Activated naive CD4-positive, alpha-beta T cell treated with anti-CD3 and anti-CD28 coated beads, Interleukin-2, amount 10 ng/mL, durations not matched to agents 7 days and 5 days (primary cell): ENCODE measurements around the gene CAPN9.
"Not testable (repeated sequence)": the region's sequence is repeated elsewhere in the genome, so short reads cannot be mapped to it uniquely, and the experiment has no call there.

ENCODE experiments used
- CTCF ChIA-PET: fragments of 350-600 bp; sonication (Branson Sonifier 250); formaldehyde crosslinking; loops from one replicate; lab custom pipeline; 2021; ENCODE audit warnings: antibody characterized with exemption; lab: Charles Lee
- DNase-seq: peaks from one replicate; pipeline ENCODE4 v3.0.0-alpha.2; 2020
- H3K27ac Mint-ChIP-seq: one replicate; pipeline ENCODE4 v1.8.0; 2021; ENCODE audit warnings: mild to moderate bottlenecking, moderate library complexity, mixed read lengths
- H3K27me3 Mint-ChIP-seq: one replicate; pipeline ENCODE4 v1.8.0; 2021; ENCODE audit warnings: mild to moderate bottlenecking, mixed read lengths
- H3K36me3 Mint-ChIP-seq: one replicate; pipeline ENCODE4 v1.8.0; 2021; ENCODE audit warnings: mixed read lengths
- H3K4me1 Mint-ChIP-seq: one replicate; pipeline ENCODE4 v1.8.0; 2021; ENCODE audit warnings: mixed read lengths
- H3K4me3 Mint-ChIP-seq: one replicate; pipeline ENCODE4 v1.8.0; 2021; ENCODE audit warnings: mild to moderate bottlenecking, moderate library complexity, mixed read lengths
- H3K9me3 Mint-ChIP-seq: one replicate; pipeline ENCODE4 v1.8.0; 2021; ENCODE audit warnings: mixed read lengths

CAPN9 gene

GRCh38 chr1:230747127-230747730 is at the start of gene CAPN9:
CAPN9 (plus strand) TSS chr1:230747388; CDS start chr1:230747497, 109 bp downstream.
- Mint-ChIP-seq H3K4me1 (no peaks in the 10 kb centered on the region), H3K36me3 (no peaks in the 10 kb centered on the region), H3K27me3 (peaks cover 7% of the 10 kb centered on the region), H3K4me3 (no peak within 1 kb of the TSS), H3K9me3 (no peaks in the 10 kb centered on the region), H3K27ac (no peak within 1 kb of the TSS)
- no peak for DNase-seq
- CTCF ChIA-PET = no interaction called here

DNA sequence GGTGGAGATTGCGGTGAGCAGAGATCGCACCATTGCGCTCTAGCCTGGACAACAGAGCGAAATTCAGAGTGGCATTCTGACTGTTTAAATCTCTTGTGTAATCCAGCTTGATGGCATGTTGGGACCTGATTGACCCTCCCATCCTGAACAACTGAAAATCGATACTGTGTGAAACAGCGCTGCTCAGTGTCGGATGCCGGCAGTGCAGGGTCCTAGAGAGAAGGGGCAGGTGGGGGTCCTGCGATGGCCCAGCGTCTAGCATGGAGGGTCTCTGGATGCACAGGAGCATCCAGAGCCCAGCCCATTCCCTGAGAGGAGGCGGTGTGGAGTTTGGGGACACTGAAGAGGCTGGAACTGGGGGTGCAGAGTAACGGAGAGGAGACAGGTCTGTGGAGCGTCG is 49.1 kb upstream of the CAPN9 start:
- Mint-ChIP-seq H3K4me3 (no peak overlapping the region), H3K27ac (no peak overlapping the region), H3K4me1 (peaks cover 2% of the 10 kb centered on the region), H3K36me3 (no peaks in the 10 kb centered on the region), H3K27me3 (peaks cover 5% of the 10 kb centered on the region), H3K9me3 (no peaks in the 10 kb centered on the region)
- no peak for DNase-seq
- CTCF ChIA-PET = no interaction called here

- H3K4me1 Mint-ChIP-seq, DNase-seq, CTCF ChIA-PET, H3K4me3 Mint-ChIP-seq, H3K27me3 Mint-ChIP-seq, H3K27ac Mint-ChIP-seq, H3K36me3 Mint-ChIP-seq, H3K9me3 Mint-ChIP-seq: not testable (repeated sequence)
Observed at GRCh38 chr1:230698964-230699363, 48.2 kb upstream of the CAPN9 start.

- DNase-seq = no peak
- H3K4me1 Mint-ChIP-seq = no peaks in the 10 kb centered on the region
- CTCF ChIA-PET = no interaction called here
- H3K9me3 Mint-ChIP-seq = no peaks in the 10 kb centered on the region
- no peaks in the 10 kb centered on the region for H3K36me3 Mint-ChIP-seq
- no peak overlapping the region for H3K27ac Mint-ChIP-seq
- H3K27me3 Mint-ChIP-seq = peaks cover 5% of the 10 kb centered on the region
- no peak overlapping the region for H3K4me3 Mint-ChIP-seq
Observed at GRCh38 chr1:230699716-230700115, 47.5 kb upstream of the CAPN9 start.

GRCh38 chr1:230700132-230700531 is 47.1 kb upstream of the CAPN9 start:
- Mint-ChIP-seq H3K27ac (no peak overlapping the region), H3K4me3 (no peak overlapping the region), H3K27me3 (peaks cover 5% of the 10 kb centered on the region), H3K36me3 (no peaks in the 10 kb centered on the region), H3K4me1 (no peaks in the 10 kb centered on the region), H3K9me3 (no peaks in the 10 kb centered on the region)
- CTCF ChIA-PET = no interaction called here
- DNase-seq = no peak

GRCh38 chr1:230701434-230701833 is 45.8 kb upstream of the CAPN9 start:
- no peak overlapping the region for H3K27ac Mint-ChIP-seq
- DNase-seq = no peak
- no peak overlapping the region for H3K4me3 Mint-ChIP-seq
- no peaks in the 10 kb centered on the region for H3K4me1 Mint-ChIP-seq
- no peaks in the 10 kb centered on the region for H3K9me3 Mint-ChIP-seq
- no peaks in the 10 kb centered on the region for H3K36me3 Mint-ChIP-seq
- CTCF ChIA-PET = no interaction called here
- H3K27me3 Mint-ChIP-seq = peaks cover 5% of the 10 kb centered on the region

DNA sequence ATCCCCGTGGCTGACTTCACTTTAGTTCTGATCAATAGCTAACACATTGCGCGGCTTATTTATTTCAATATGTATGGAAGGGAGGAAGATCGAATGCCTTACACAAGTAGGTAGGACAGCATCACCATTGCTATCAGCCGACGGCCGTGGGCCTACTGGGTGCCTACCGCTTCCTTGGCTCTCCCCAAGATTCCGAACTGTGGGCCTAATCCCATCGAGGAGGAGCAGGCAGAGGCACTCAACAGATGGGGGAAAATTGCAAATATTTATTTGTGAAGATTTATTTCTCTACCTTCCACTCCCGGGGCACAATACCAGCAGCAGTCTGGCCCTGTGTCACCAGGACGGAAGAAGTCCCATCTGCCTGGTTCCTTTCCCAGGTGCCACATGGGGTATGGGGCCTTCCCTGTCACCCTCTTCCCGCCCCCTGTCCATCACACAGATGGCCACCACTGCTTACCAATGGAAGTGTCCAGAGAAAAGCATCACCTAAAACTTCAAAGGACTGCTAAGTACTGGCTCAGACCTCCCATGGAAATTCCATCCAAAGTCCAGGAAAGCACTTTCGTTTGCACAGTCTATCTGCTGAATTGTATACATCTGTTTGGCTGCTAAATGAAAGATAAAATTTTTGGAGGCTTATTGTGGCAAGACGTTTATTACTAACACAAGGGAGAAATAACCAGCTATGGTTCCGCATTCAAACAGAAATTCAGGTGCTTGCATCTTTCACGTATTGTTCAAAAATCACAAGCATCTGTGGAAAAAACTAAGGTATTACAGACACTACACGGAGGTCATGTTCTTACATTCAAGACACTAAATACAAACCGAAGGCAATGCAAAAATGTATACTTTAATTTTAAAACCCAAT is 45.1 kb upstream of the CAPN9 start:
- Mint-ChIP-seq H3K4me3 (no peak overlapping the region), H3K27ac (no peak overlapping the region), H3K9me3 (no peaks in the 10 kb centered on the region), H3K36me3 (no peaks in the 10 kb centered on the region), H3K4me1 (no peaks in the 10 kb centered on the region), H3K27me3 (peaks cover 9% of the 10 kb centered on the region)
- CTCF ChIA-PET = no interaction called here
- DNase-seq = no peak

DNA sequence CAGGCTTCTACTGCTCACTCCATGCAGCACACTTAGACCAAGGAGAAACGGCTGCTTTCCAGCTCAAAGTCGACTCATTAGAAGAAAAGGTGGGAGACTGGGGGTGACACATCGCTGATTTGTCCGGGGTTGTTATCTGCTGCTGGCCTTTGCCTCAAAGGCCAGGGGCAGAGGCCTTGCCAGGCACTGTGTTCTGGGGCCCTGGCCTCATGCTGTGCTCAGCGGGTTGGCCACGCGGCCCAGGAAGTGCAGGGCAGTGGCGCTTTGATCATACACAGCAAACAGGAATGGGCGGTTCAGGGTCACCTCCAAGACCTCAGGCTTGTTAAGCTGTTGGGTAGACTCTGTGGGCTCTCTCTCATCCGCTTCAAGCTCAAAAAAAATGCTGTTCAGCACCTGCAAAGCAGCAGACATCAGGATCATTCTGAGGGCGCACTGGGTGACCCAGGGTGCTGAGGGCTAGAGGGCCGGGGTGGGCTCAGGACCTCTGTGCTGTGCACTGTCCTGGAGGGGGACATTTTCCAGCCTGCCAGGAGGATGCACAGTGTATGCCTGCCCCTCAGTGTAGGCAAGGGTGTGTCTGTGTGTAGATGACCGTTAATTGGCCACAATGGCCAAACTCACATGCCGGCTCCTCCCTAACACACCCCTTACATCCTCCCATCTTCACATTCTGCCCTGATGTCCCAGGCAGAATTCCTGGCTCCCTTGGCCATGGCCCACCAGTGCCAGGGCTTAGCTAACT is 44.1 kb upstream of the CAPN9 start:
- DNase-seq = no peak
- CTCF ChIA-PET = no interaction called here

DNA sequence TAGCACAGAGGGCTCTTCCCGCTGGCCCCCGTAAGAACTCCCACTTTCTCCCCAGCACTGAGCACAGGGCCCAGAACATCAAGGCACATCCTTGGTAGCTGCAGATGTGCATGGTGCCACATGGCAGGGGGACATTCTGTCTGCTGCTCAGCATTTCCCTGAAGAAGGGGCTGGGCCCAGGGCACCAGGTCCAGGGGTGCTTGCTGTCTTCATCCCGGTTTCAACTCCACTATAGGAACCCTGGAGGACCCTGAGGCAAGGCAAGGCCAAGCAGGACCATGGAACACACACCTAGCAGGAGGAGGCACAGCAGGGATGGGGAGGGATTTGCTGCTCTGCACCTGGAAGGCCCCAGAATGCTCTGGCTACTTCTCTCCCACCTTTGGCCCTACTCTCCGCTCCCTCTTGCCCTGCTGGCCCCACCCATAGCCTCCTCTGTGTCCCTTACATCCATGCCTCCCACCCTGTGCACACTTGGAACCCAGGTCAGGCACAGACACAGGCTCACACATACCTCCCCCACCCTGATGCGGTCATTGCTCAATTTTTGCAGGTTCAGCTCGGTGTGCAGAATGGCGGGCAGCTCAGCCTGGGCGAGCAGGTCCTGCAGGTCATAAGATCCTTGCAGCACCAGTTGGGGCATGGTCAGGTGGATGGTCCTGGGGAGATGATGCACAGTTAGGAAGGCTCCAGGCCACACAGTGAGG is 43.4 kb upstream of the CAPN9 start:
- no peaks in the 10 kb centered on the region for H3K4me1 Mint-ChIP-seq
- no peak overlapping the region for H3K4me3 Mint-ChIP-seq
- H3K27me3 Mint-ChIP-seq = peaks cover 19% of the 10 kb centered on the region
- CTCF ChIA-PET = no interaction called here
- H3K9me3 Mint-ChIP-seq = no peaks in the 10 kb centered on the region
- no peak overlapping the region for H3K27ac Mint-ChIP-seq
- H3K36me3 Mint-ChIP-seq = no peaks in the 10 kb centered on the region
- no peak for DNase-seq

More for the DNA sequence above, 44.1 kb upstream of the CAPN9 start:
- H3K27ac Mint-ChIP-seq = no peak overlapping the region
- H3K9me3 Mint-ChIP-seq = no peaks in the 10 kb centered on the region
- peaks cover 16% of the 10 kb centered on the region for H3K27me3 Mint-ChIP-seq
- H3K36me3 Mint-ChIP-seq = no peaks in the 10 kb centered on the region
- H3K4me1 Mint-ChIP-seq = no peaks in the 10 kb centered on the region
- no peak overlapping the region for H3K4me3 Mint-ChIP-seq

DNA sequence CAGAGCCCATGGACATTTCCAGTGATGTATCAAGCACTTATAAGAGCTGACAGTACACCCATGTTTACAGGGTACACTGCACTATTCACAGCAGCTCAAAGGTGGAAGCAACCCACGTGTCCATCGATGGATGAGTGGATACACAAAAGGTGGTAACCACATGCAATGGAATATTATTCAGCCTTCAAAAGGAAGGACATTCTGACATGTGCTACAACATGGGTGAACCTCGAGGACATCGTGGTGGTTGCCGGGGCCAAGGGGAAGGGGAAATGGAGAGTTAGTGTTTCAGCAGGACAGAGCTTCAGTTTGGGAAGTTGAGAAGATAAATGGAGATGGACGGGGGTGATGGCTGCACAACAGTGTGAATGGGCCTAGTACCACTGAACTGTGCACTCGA is 42.4 kb upstream of the CAPN9 start:
- no peaks in the 10 kb centered on the region for H3K9me3 Mint-ChIP-seq
- H3K4me3 Mint-ChIP-seq = no peak overlapping the region
- no peaks in the 10 kb centered on the region for H3K4me1 Mint-ChIP-seq
- CTCF ChIA-PET = no interaction called here
- no peaks in the 10 kb centered on the region for H3K36me3 Mint-ChIP-seq
- peaks cover 21% of the 10 kb centered on the region for H3K27me3 Mint-ChIP-seq
- no peak overlapping the region for H3K27ac Mint-ChIP-seq
- DNase-seq = no peak

DNA sequence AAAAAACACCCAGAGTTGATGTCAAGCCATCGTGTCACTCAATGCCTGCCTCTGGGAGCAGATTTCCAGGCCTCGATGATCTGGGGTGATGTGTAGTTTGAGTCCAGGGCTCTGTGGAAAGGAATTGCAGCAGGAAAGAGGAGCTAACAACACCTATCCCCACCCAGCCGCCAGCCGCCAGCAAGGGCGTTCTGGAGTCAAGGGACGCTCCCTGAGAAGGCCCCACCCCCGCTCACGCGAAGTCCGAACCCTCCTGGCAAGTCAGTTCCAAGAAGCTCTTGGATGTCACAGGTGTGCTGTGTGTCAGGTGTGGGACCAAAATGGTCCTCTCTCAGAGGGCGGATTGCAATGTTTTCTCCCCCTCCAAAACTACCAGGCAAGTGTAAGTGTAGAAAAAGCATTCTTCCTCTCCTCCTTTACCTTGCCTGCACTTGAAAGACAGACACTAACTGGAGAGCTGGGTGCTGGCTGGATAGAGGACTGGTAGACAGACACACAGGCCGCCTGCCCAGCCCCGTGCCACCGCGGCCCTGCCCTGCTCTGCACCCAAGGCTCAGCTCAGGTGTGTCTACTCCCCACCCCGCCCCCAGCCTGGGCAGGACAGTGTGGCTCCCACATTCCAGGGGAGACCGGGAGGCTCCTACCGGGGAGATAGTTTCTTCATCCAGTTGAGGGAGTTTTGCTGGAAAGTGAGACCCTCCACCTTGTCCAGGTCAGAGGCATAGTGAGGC is 41.7 kb upstream of the CAPN9 start:
- CTCF ChIA-PET = no interaction called here
- Mint-ChIP-seq H3K36me3 (no peaks in the 10 kb centered on the region), H3K4me3 (no peak overlapping the region), H3K27me3 (peaks cover 21% of the 10 kb centered on the region), H3K9me3 (no peaks in the 10 kb centered on the region), H3K27ac (no peak overlapping the region), H3K4me1 (no peaks in the 10 kb centered on the region)
- no peak for DNase-seq

GRCh38 chr1:230706020-230706699 is 41.0 kb upstream of the CAPN9 start:
- H3K27ac Mint-ChIP-seq = no peak overlapping the region
- H3K36me3 Mint-ChIP-seq = no peaks in the 10 kb centered on the region
- no peaks in the 10 kb centered on the region for H3K4me1 Mint-ChIP-seq
- H3K4me3 Mint-ChIP-seq = no peak overlapping the region
- CTCF ChIA-PET = no interaction called here
- H3K9me3 Mint-ChIP-seq = no peaks in the 10 kb centered on the region
- no peak for DNase-seq
- peaks cover 21% of the 10 kb centered on the region for H3K27me3 Mint-ChIP-seq
